Endothelial cell of umbilical vein (primary cell): ENCODE measurements around the gene MAPRE2. TPM values are rescaled to one million over a fixed set of nuclear protein-coding genes. Genes with fewer than 3 reads are reported as not detected.

Experiments used
- BruUV-seq: library from RNA; stranded (reverse); fragments of 400-500 nt; replicated peaks from 2 replicates; lab custom pipeline; 2021; lab: Mats Ljungman, UMichigan
- CTCF ChIA-PET: fragments of 300-600, 350-600 bp; sonication (Branson Sonifier 250); formaldehyde crosslinking; loops from one replicate; lab custom pipeline; 2021; ENCODE audit warnings: antibody characterized with exemption, inconsistent platforms; lab: Charles Lee
- POLR2A ChIA-PET: fragments of 300-600, 350-600 bp; sonication (Branson Sonifier 250); formaldehyde crosslinking; loops from one replicate; lab custom pipeline; 2021; ENCODE audit warnings: antibody characterized with exemption, inconsistent platforms; lab: Charles Lee
- DNase-seq: peaks from one replicate; pipeline ENCODE4 v3.0.0-alpha.2; 2011; ENCODE audit warnings: low read depth, low spot score
- FAIRE-seq: peaks from 2 replicates; lab custom pipeline; 2011; peaks lifted over from hg19 to GRCh38; lab: Jason Lieb, UNC
- H2AFZ ChIP-seq: 2 replicates; pipeline ENCODE4 v1.6.0; 2012; ENCODE audit warnings: low read depth, low read length, control low read depth, inconsistent platforms
- H3K27ac ChIP-seq: 2 replicates; pipeline ENCODE4 v1.5.1; 2011; ENCODE audit warnings: low read depth, mild to moderate bottlenecking, control low read depth, low read length, moderate library complexity; ENCODE audit not compliant: insufficient read depth
- H3K27me3 ChIP-seq, 2 experiments: 2 replicates each; pipeline versions ENCODE4 v1.6.0 to v1.6.1; 2011; ENCODE audit warnings: low read length in 2 of 2, mixed read lengths in 1 of 2; ENCODE audit not compliant: control insufficient read depth in 2 of 2, insufficient read depth in 2 of 2
- H3K36me3 ChIP-seq, 2 experiments: 2 replicates in 1 of 2; 3 replicates in 1 of 2; pipeline ENCODE4 v1.5.1; 2011; ENCODE audit warnings: low read length in 2 of 2, mild to moderate bottlenecking in 1 of 2, moderate library complexity in 1 of 2; ENCODE audit not compliant: control insufficient read depth in 2 of 2, insufficient read depth in 2 of 2; ENCODE audit errors: extremely low read depth in 1 of 2
- H3K4me1 ChIP-seq: 3 replicates; pipeline ENCODE4 v1.5.1; 2011; ENCODE audit warnings: mild to moderate bottlenecking, low read length; ENCODE audit not compliant: control insufficient read depth, insufficient read depth; ENCODE audit errors: extremely low read depth
- H3K4me2 ChIP-seq: 2 replicates; pipeline ENCODE4 v1.6.1; 2011; ENCODE audit warnings: low read length, control low read depth, mixed read lengths; ENCODE audit not compliant: insufficient read depth
- H3K4me3 ChIP-seq, 3 experiments: fragments of 200-600 bp in 1 of 3; sonication (generic), shearing (Covaris generic) in 1 of 3; replicated peaks in 1 of 3; 2 replicates each; pipeline ENCODE4 v1.5.1; 2011 to 2016; ENCODE audit warnings: control low read depth in 3 of 3, low read length in 3 of 3, mild to moderate bottlenecking in 2 of 3, inconsistent platforms in 1 of 3, low read depth in 1 of 3, moderate library complexity in 1 of 3; ENCODE audit not compliant: insufficient read depth in 1 of 3
- H3K79me2 ChIP-seq: 2 replicates; pipeline ENCODE4 v1.6.0; 2012; ENCODE audit warnings: low read length, inconsistent platforms; ENCODE audit not compliant: control insufficient read depth, insufficient read depth
- H3K9ac ChIP-seq: replicated peaks from 2 replicates; pipeline ENCODE3; 2011; ENCODE audit warnings: low read length, control low read depth; ENCODE audit not compliant: insufficient read depth; ENCODE audit errors: extremely low read depth
- H3K9me1 ChIP-seq: replicated peaks from 3 replicates; pipeline ENCODE4 v1.6.0; 2011; ENCODE audit warnings: mild to moderate bottlenecking, low read length; ENCODE audit not compliant: control insufficient read depth, insufficient read depth; ENCODE audit errors: extremely low read depth
- H3K9me3 ChIP-seq: replicated peaks from 2 replicates; pipeline ENCODE4 v1.5.1; 2012; ENCODE audit warnings: low read length, inconsistent platforms; ENCODE audit not compliant: control insufficient read depth, insufficient read depth
- H4K20me1 ChIP-seq: replicated peaks from 2 replicates; pipeline ENCODE3; 2011; ENCODE audit warnings: mild to moderate bottlenecking, low read length; ENCODE audit not compliant: control insufficient read depth, insufficient read depth; ENCODE audit errors: extremely low read depth
- EZH2 ChIP-seq: IDR thresholded peaks from 2 replicates; pipeline ENCODE4 v1.6.1; 2012; ENCODE audit warnings: borderline replicate concordance, low read depth, mild to moderate bottlenecking, moderate library complexity, low read length, inconsistent platforms; ENCODE audit not compliant: severe bottlenecking
- FOS ChIP-seq: IDR thresholded peaks from 2 replicates; pipeline ENCODE4 v1.6.1; 2011; ENCODE audit warnings: mild to moderate bottlenecking, low read length, moderate library complexity, borderline replicate concordance; ENCODE audit not compliant: insufficient read depth
- GATA2 ChIP-seq: IDR thresholded peaks from 2 replicates; pipeline ENCODE4 v1.7.0; 2011; ENCODE audit warnings: low read depth, mild to moderate bottlenecking, moderate library complexity, mixed read lengths, low read length; ENCODE audit not compliant: insufficient read length, insufficient read depth
- JUN ChIP-seq: IDR thresholded peaks from 2 replicates; pipeline ENCODE4 v1.6.1; 2011; ENCODE audit warnings: borderline replicate concordance, low read depth; ENCODE audit not compliant: insufficient read length, insufficient read depth
- MYC ChIP-seq: IDR thresholded peaks from one replicate; pipeline ENCODE4 v1.6.1; 2011; ENCODE audit warnings: mild to moderate bottlenecking, low read depth, low read length
- POLR2A ChIP-seq: IDR thresholded peaks from 2 replicates; pipeline ENCODE4 v1.6.1; 2012; ENCODE audit warnings: low read depth, mild to moderate bottlenecking, control low read depth, low read length
- POLR2AphosphoS5 ChIP-seq: IDR thresholded peaks from 2 replicates; pipeline ENCODE4 v1.6.1; 2012; ENCODE audit warnings: low read depth, mild to moderate bottlenecking, control low read depth, low read length, moderate library complexity; ENCODE audit not compliant: insufficient read depth
- dilution Hi-C: fragments of 300-500 bp; cut with MboI; formaldehyde crosslinking; loops from one replicate; pipeline ENCODE4 v1.15.0; 2019; ENCODE audit warnings: low sequenced_read_pairs; ENCODE audit not compliant: extremely low pct_ligation_motif_present
- intact Hi-C: fragments of 100-400 bp; cut with micrococcal nuclease; formaldehyde crosslinking; loops from one replicate; pipeline ENCODE4 v1.10.0; 2022
- polyA plus RNA-seq, 4 experiments: library from polyadenylated mRNA; depleted of rRNA in 3 of 4; stranded (reverse) in 3 of 4; unstranded in 1 of 4; fragments of >200 nt; gene quantifications; 2 replicates each; pipeline versions ENCODE4 v1.2.1 to v1.2.3, GENCODE V29; 2011 to 2012; ENCODE audit warnings: missing spikeins in 1 of 4
- total RNA-seq: library from RNA; stranded (reverse); gene quantifications from 2 replicates; pipeline ENCODE4 v1.2.3, GENCODE V29; 2021
- TF ChIP-seq, protein P1 (sequence below), 2 donors: IDR thresholded peaks; 1 replicate in 1 of 2; 2 replicates in 1 of 2; pipeline ENCODE4 v1.5.1; 2011; ENCODE audit warnings: low read length in 2 of 2, mild to moderate bottlenecking in 2 of 2, moderate library complexity in 2 of 2, control low read depth in 1 of 2, inconsistent platforms in 1 of 2, low read depth in 1 of 2; ENCODE audit not compliant: insufficient read depth in 1 of 2; ENCODE audit errors: extremely low read depth in 1 of 2
- TF ChIP-seq, protein P2 (sequence below): IDR thresholded peaks from 2 replicates; pipeline ENCODE4 v1.6.1; 2011; ENCODE audit not compliant: insufficient read depth, insufficient read length

The MAPRE2 gene
- total and polyA plus RNA-seq, 2 donors (not counting 3 experiments of a cell fraction or from before 2014, with no cell fraction given) = 117 to 148 TPM

DNA sequence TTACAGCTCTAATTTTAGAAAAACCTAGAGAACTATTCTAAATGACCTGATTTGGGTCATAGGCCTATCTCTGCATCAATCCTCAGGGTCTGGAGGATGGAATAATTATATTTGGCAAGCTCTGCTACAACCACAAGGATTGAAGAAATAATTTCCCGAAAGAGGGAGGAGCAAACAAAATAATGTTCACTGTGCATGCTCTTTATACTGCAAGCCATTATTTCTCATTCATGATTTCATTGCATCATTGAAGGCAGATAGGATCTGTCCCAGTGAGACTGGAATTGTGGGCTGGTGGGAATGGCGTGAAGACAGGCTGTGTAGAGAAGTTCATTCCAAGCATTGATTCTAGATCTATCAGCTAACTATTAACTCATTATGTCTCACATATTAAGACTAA lies 12.7 kb upstream of the MAPRE2 start:
- no TSS peak for BruUV-seq
- no peak for FAIRE-seq
- no peaks in the 10 kb centered on the region for H3K36me3 ChIP-seq
- H3K4me2 ChIP-seq = no peak overlapping the region
- no peak for DNase-seq
- no peak overlapping the region for H3K4me3 ChIP-seq
- H3K27me3 ChIP-seq = no peaks in the 10 kb centered on the region
- no peaks in the 10 kb centered on the region for H3K79me2 ChIP-seq
- H3K9me3 ChIP-seq = no peaks in the 10 kb centered on the region
- H2AFZ ChIP-seq = no peak overlapping the region
- POLR2A ChIA-PET = interaction anchor here (2.8 kb wide), 1 partner anchor 13 kb away, joined by 14 read pairs; the partner anchor contains the start of gene MAPRE2
- H3K9ac ChIP-seq = no peak overlapping the region
- TF ChIP-seq POLR2A (no peak), EZH2 (no peak), POLR2AphosphoS5 (no peak), FOS (no peak), JUN (no peak), MYC (no peak), GATA2 (no peak)
- TF ChIP-seq, protein P1, sequence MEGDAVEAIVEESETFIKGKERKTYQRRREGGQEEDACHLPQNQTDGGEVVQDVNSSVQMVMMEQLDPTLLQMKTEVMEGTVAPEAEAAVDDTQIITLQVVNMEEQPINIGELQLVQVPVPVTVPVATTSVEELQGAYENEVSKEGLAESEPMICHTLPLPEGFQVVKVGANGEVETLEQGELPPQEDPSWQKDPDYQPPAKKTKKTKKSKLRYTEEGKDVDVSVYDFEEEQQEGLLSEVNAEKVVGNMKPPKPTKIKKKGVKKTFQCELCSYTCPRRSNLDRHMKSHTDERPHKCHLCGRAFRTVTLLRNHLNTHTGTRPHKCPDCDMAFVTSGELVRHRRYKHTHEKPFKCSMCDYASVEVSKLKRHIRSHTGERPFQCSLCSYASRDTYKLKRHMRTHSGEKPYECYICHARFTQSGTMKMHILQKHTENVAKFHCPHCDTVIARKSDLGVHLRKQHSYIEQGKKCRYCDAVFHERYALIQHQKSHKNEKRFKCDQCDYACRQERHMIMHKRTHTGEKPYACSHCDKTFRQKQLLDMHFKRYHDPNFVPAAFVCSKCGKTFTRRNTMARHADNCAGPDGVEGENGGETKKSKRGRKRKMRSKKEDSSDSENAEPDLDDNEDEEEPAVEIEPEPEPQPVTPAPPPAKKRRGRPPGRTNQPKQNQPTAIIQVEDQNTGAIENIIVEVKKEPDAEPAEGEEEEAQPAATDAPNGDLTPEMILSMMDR (IDR thresholded peaks at IDR 0.05; ENCODE audit: extremely low read depth in 1 of 2, insufficient read depth in 1 of 2, low read depth in 1 of 2, low read length in 2 of 2) = no peak
- TF ChIP-seq, protein P2, sequence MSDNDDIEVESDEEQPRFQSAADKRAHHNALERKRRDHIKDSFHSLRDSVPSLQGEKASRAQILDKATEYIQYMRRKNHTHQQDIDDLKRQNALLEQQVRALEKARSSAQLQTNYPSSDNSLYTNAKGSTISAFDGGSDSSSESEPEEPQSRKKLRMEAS = no peak
- CTCF ChIA-PET = interaction anchor here (0.9 to 6.1 kb wide), 5 partner anchors 11 to 241 kb away, joined by 3 to 62 read pairs (median 13); partner anchors contain the start of gene MAPRE2
- no peaks in the 10 kb centered on the region for H3K9me1 ChIP-seq
- no peak overlapping the region for H3K27ac ChIP-seq
- intact Hi-C loops = loop anchor here (5.0 kb wide), 1 partner anchor 114 kb away; no protein-coding TSS in a partner anchor
- no peaks in the 10 kb centered on the region for H4K20me1 ChIP-seq
- dilution Hi-C loops = no loop called here
- H3K4me1 ChIP-seq = peaks cover 13% of the 10 kb centered on the region
